ENCODE measurements around the gene EHD4. TPM values are rescaled to one million over a fixed set of nuclear protein-coding genes. Genes with fewer than 3 reads are reported as not detected.

EHD4 gene
- total RNA-seq, 1 donor from 2014 or later, result 17.2 TPM

- H3K36me3 Mint-ChIP-seq (ENCODE audit: insufficient read depth), result peaks cover 7% of the 10 kb centered on the region
- TF ChIP-seq CTCF (IDR thresholded peaks at IDR 0.05; ENCODE audit: unreplicated experiment), result no peak
- no peaks in the 10 kb centered on the region for H3K27me3 Mint-ChIP-seq
- DNase-seq (ENCODE audit: low spot score, unreplicated experiment), result no peak
- H3K27ac Mint-ChIP-seq, result no peak overlapping the region
- H3K4me1 Mint-ChIP-seq (ENCODE audit: low read depth), result peaks cover 38% of the 10 kb centered on the region
- no peaks in the 10 kb centered on the region for H3K9me3 Mint-ChIP-seq (ENCODE audit: low read depth)
- no peak overlapping the region for H3K4me3 Mint-ChIP-seq (ENCODE audit: low read depth)
These were observed 54.5 kb downstream of the EHD4 start for GRCh38 chr15:41917767-41918430.

- no peaks in the 10 kb centered on the region for H3K27me3 Mint-ChIP-seq
- no peaks in the 10 kb centered on the region for H3K9me3 Mint-ChIP-seq (ENCODE audit: low read depth)
- no peak overlapping the region for H3K4me3 Mint-ChIP-seq (ENCODE audit: low read depth)
- peak overlapping the region; percentile 56 for H3K27ac Mint-ChIP-seq
- peaks cover 14% of the 10 kb centered on the region for H3K4me1 Mint-ChIP-seq (ENCODE audit: low read depth)
- TF ChIP-seq CTCF (IDR thresholded peaks at IDR 0.05; ENCODE audit: unreplicated experiment), result no peak
- no peak for DNase-seq (ENCODE audit: low spot score, unreplicated experiment)
- peaks cover 7% of the 10 kb centered on the region for H3K36me3 Mint-ChIP-seq (ENCODE audit: insufficient read depth)
These were observed 56.9 kb downstream of the EHD4 start for GRCh38 chr15:41915255-41915994.

- no peak overlapping the region for H3K4me3 Mint-ChIP-seq (ENCODE audit: low read depth)
- H3K27ac Mint-ChIP-seq, result no peak overlapping the region
- no peaks in the 10 kb centered on the region for H3K27me3 Mint-ChIP-seq
- TF ChIP-seq CTCF (IDR thresholded peaks at IDR 0.05; ENCODE audit: unreplicated experiment), result no peak
- no peak for DNase-seq (ENCODE audit: low spot score, unreplicated experiment)
- H3K4me1 Mint-ChIP-seq (ENCODE audit: low read depth), result peaks cover 7% of the 10 kb centered on the region
- H3K36me3 Mint-ChIP-seq (ENCODE audit: insufficient read depth), result peaks cover 9% of the 10 kb centered on the region
- no peaks in the 10 kb centered on the region for H3K9me3 Mint-ChIP-seq (ENCODE audit: low read depth)
These were observed 57.9 kb downstream of the EHD4 start for GRCh38 chr15:41914411-41914810.

GRCh38 chr15:41913256-41913655 is 59.1 kb downstream of the EHD4 start:
- H3K4me3 Mint-ChIP-seq (ENCODE audit: low read depth), result no peak overlapping the region
- H3K27me3 Mint-ChIP-seq, result no peaks in the 10 kb centered on the region
- H3K9me3 Mint-ChIP-seq (ENCODE audit: low read depth), result no peaks in the 10 kb centered on the region
- no peak overlapping the region for H3K27ac Mint-ChIP-seq
- TF ChIP-seq CTCF (IDR thresholded peaks at IDR 0.05; ENCODE audit: unreplicated experiment), result no peak
- peaks cover 9% of the 10 kb centered on the region for H3K36me3 Mint-ChIP-seq (ENCODE audit: insufficient read depth)
- DNase-seq (ENCODE audit: low spot score, unreplicated experiment), result no peak
- peaks cover 9% of the 10 kb centered on the region for H3K4me1 Mint-ChIP-seq (ENCODE audit: low read depth)

GRCh38 chr15:41911691-41912345 is 60.5 kb downstream of the EHD4 start:
- Mint-ChIP-seq H3K27me3 (no peaks in the 10 kb centered on the region), H3K4me3 (ENCODE audit: low read depth) (no peak overlapping the region), H3K27ac (peak overlapping the region; percentile 34), H3K36me3 (ENCODE audit: insufficient read depth) (peaks cover 10% of the 10 kb centered on the region), H3K4me1 (ENCODE audit: low read depth) (peaks cover 10% of the 10 kb centered on the region), H3K9me3 (ENCODE audit: low read depth) (no peaks in the 10 kb centered on the region)
- no peak for DNase-seq (ENCODE audit: low spot score, unreplicated experiment)
- TF ChIP-seq CTCF (IDR thresholded peaks at IDR 0.05; ENCODE audit: unreplicated experiment), result no peak

All from progenitor cell of endocrine pancreas (in vitro differentiated cells).